T-helper 1 cell (primary cell): Measurements from ENCODE around the gene WDFY3.

Experiments used
- DNase-seq, 5 donors: peaks; one replicate each; pipeline ENCODE4 v3.0.0-alpha.2; 2012 to 2020

The WDFY3 gene

DNA sequence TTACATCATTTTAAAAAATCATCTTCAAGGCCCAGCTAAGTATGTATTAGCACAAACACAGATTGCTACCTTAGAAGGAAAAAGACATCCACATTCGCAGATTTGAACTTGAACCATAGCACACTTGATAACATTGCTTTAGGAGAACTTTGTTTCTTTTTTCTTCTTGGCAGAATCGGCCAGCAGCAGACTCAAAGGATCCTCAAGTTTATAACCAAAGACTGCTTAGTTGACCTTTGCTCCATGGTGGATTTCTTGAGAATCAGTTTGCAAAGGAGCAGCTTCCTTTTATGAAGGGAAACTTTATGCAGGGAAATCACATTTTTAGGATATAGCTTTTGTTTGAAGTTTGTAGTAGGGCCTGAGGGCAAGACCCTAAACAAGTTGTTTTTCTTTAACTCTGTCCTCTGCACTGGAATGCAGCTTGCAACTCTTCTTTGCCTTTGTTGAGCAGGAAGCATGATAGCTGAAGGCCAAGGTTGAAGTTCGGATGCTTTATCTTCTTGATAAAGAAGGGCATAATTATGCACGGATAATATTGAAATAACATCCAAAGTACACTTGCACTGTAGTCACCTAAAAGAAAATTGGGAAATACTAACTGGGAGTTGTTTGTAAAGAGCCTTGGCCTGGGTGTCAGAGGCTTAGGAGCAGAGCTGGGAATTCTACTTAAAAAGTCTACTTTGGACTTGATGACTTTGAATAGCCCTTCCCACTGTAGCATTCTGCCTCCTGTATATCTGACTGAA lies 305.1 kb downstream of the WDFY3 start:
- no peak for DNase-seq

- DNase-seq, result no peak
These were observed 305.9 kb downstream of the WDFY3 start for GRCh38 chr4:84660606-84661005.

DNA sequence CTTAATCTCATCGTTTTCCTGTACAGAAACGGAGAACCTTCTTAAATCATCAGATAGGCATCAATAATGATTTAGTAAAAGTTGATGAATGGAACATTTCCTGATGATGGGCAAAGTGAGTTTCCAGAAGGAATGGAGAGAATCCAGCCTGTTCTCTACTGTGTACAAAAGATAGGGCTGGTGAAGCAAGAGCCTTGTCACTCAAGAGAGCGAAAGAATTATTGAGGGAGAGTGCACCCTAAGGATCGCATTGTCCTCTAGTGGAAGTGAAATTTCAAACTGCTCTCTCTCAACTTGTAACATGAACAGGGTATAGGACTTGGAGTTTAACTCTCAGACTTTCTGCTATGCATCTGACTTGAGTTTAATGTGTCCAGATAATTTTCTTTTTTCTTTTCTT lies 314.0 kb downstream of the WDFY3 start:
- no peak for DNase-seq

DNA sequence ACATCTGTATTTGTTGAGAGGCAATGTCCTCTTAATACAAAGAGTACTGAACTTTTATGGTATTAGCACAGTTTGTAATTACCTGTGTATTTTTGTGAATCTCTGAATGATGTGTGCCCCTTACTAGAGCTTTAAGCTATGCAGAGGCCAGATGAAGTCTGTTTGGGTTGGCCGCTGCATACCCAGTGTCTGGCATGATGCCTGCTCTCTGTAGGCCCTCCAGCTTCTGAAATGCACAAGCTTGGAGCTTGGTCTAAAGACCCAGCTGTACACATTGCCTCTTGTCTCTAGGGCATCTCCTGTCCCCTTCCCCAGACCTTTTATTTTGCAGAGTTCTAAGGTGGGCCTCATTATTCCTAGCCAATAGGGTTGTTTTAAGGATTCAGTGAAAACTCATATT lies 315.0 kb downstream of the WDFY3 start:
- no peak for DNase-seq

DNA sequence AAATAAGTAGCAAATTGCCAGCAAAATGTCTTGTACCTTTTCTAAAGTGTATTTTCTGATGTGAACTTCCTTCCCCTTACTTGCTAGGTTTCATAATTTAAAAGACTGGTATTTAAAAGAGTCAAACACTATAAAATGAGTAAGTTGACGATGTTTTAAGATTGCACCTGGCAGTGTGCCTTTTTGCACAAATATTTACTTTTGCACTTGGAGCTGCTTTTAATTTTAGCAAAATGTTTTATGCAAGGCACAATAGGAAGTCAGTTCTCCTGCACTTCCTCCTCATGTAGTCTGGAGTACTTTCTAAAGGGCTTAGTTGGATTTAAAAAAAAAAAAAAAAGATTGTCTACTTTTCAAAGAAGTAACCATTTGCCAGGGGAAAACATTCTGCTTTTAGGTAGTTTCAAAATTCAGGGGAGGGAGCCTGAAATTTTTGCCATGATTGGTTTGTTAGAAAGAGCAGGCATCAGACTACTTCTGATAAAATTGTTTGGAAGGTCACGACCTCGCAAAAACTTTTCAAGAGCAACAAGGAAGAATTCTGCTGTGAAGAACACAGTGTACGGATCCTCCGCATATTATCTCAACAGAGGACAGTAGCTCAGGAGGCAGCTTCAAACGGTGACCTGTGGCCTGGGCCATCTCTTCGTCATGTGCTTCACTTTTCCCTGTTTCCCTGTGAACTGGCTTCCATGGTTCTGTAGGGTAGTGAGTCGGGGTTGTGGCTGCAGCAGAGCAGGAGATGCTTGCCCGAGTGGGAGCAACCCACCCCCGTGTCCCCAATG lies 317.4 kb downstream of the WDFY3 start:
- DNase-seq, result no peak

GRCh38 chr4:84648178-84648577 lies 318.3 kb downstream of the WDFY3 start:
- no peak for DNase-seq

DNA sequence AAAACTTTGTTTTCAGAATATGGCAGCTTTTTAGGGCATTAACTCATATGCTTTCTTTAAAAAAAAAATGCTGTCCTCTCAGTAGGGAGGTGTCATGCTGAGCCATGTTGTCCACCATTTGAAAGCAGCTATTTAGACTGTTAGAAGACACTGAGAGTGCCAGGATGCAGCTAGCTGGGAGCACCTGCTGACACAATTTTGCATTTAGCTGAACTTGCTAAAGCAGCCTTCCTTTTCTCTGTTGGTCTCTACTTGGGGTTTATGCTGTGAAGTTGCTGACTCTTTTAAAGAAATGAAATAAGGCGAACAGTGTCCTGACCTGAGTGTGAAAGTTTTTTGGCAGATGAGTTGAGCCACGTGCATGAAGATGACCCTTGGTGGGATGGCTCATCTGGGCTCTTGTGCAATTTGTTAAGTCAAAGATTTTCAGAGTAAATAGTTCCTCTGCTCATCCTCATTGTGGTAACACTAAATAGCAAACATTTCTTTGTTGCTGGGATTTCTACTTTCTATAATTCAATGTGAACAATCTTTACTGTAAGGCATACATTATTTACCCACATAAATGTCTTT lies 319.1 kb downstream of the WDFY3 start:
- no peak for DNase-seq

GRCh38 chr4:84644087-84644486 lies 322.4 kb downstream of the WDFY3 start:
- no peak for DNase-seq

- DNase-seq, result no peak
These were observed 327.3 kb downstream of the WDFY3 start for GRCh38 chr4:84639145-84639544.

DNA sequence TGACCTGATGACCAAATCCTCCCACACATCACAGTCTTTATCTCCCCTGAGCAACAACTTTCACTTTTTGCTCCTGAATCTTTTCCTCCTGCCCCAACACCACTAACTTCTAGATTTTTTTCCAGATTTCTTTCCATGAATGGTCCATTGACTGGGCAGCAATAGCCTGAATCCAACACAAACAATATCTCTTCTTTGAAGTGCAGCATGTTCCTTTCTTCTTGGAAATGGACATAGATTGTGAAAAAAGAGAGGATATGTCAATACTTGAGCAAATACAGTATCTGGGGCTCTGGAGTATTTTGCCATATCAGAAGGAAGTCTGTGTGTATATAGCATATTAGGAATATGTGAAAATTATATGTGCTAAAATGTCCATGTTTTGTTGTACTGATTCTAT lies 328.4 kb downstream of the WDFY3 start:
- no peak for DNase-seq

GRCh38 chr4:84634961-84635360 lies 331.5 kb downstream of the WDFY3 start:
- no peak for DNase-seq

DNA sequence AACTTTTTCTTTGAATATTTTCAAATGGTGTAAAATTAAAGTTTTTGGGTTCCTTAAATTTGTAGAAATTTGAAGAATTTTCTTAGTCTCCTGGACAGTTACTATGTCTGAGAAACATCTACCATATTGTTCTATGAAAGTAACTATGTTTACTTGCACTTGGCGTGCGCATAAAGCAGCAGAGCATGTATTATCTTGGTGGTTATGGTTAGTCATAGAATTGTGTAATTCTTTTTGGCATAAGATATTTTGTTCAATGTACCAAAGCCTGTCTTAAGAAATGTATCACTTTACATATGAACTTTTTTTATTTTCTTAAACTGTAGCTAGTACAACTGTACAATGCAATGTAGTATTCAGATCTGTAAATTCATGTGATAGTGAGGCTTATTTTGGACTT lies 334.4 kb downstream of the WDFY3 start:
- DNase-seq, result no peak

- DNase-seq, result no peak
These were observed 334.9 kb downstream of the WDFY3 start for GRCh38 chr4:84631573-84631972.

DNA sequence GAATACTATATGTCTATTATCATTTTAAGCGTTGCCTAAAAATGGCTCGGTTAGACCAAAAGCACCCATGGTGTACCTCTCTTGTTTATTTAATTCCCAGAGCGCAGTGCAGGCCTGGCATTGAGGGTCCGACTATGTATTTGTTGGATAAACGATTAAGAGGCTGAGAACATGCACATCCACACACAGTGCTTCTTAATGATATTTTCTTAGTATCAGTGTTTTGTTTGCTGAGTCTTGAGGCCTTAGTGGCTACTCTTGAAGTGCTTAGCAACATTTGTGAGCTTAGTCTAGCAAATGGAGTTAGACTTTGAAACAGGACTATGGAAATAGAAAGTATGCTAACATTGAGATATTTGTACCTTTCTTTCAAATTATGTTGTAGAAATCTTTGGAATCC lies 339.8 kb downstream of the WDFY3 start:
- no peak for DNase-seq

- DNase-seq, result no peak
These were observed 342.8 kb downstream of the WDFY3 start for GRCh38 chr4:84623661-84624060.

DNA sequence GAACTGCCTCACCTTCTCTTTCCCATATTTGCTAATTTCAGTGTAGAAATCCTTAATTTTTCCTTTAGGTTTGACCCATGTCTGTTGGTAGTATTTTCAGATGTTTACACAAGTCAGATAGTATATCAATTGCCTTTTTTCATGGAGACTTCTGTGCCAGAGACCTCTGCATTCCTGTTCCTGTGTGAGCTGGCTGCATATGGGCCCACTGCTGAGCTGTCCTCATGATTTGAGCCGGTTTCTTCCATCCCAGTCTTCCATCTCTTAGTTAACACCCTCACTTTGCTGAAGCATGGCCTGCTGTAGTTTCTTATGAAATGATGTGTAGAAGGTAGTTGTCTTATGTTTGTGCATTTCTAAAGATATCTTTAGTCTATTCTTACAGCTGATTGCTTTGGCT lies 343.5 kb downstream of the WDFY3 start:
- no peak for DNase-seq
